GM12878 (cell line): Measurements from ENCODE around the gene CFAP57. TPM values are rescaled to one million over a fixed set of nuclear protein-coding genes. Genes with fewer than 3 reads are reported as not detected.

Experiments used
- ATAC-seq: fragments of 200-7000 bp; cut with Tn5 transposase; 3 replicates; pipeline ENCODE4 v1.9.1; 2020; ENCODE audit warnings: mild to moderate bottlenecking, moderate library complexity
- BruUV-seq: library from RNA; stranded (reverse); fragments of 400-500 nt; replicated peaks from 2 replicates; lab custom pipeline; 2021; lab: Mats Ljungman, UMichigan
- CTCF ChIA-PET: fragments of 300-600 bp; sonication (Branson Sonifier 250); formaldehyde crosslinking; extraction: SDS; loops from one replicate; lab custom pipeline; 2021; ENCODE audit warnings: inconsistent platforms; lab: Yijun Ruan, JAX
- POLR2A ChIA-PET: fragments of 350-600 bp; formaldehyde crosslinking; extraction: SDS; loops from one replicate; lab custom pipeline; 2021; ENCODE audit warnings: inconsistent platforms; lab: Charles Lee
- RAD21 ChIA-PET: fragments of 300-600 bp; sonication (Branson Sonifier 250); formaldehyde crosslinking; loops from one replicate; lab custom pipeline; 2023; ENCODE audit warnings: antibody characterized with exemption; ENCODE audit not compliant: unreplicated experiment; lab: Charles Lee
- SMC1A ChIA-PET: fragments of 300-600 bp; sonication (Branson Sonifier 250); formaldehyde crosslinking; loops from one replicate; lab custom pipeline; 2023; ENCODE audit not compliant: unreplicated experiment, uncharacterized antibody; lab: Charles Lee
- DNase-seq: peaks from one replicate; pipeline ENCODE4 v3.0.0-alpha.2; 2011; ENCODE audit warnings: low read depth, low spot score
- FAIRE-seq: peaks from 3 replicates; lab custom pipeline; 2011; peaks lifted over from hg19 to GRCh38; lab: Jason Lieb, UNC
- H2AFZ ChIP-seq: 2 replicates; pipeline ENCODE4 v1.6.0; 2011; ENCODE audit warnings: low read depth, low read length, control low read depth; ENCODE audit not compliant: control insufficient read depth
- H3K27ac ChIP-seq: 2 replicates; pipeline ENCODE4 v1.5.1; 2011; ENCODE audit warnings: control low read depth; ENCODE audit not compliant: control insufficient read depth, insufficient read depth
- H3K27me3 ChIP-seq, 2 experiments: replicated peaks in 1 of 2; 2 replicates each; pipeline versions ENCODE4 v1.6.0 to v1.6.1; 2011; ENCODE audit warnings: low read length in 1 of 2; ENCODE audit not compliant: control insufficient read depth in 2 of 2, insufficient read depth in 2 of 2
- H3K36me3 ChIP-seq, 2 experiments: 2 replicates each; pipeline ENCODE4 v1.5.1; 2011; ENCODE audit warnings: low read length in 1 of 2; ENCODE audit not compliant: control insufficient read depth in 2 of 2, insufficient read depth in 2 of 2
- H3K4me1 ChIP-seq: 2 replicates; pipeline ENCODE4 v1.6.1; 2011; ENCODE audit warnings: mild to moderate bottlenecking, low read length, moderate library complexity, mixed read lengths; ENCODE audit not compliant: control insufficient read depth, insufficient read depth
- H3K4me2 ChIP-seq: 2 replicates; pipeline ENCODE4 v1.6.0; 2011; ENCODE audit warnings: control low read depth; ENCODE audit not compliant: control insufficient read depth, insufficient read depth
- H3K4me3 ChIP-seq: fragments of 200-600 bp; sonication (generic); 2 replicates; pipeline ENCODE4 v1.5.1; 2016
- H3K79me2 ChIP-seq: 2 replicates; pipeline ENCODE4 v1.6.0; 2011; ENCODE audit warnings: low read length; ENCODE audit not compliant: control insufficient read depth, insufficient read depth
- H3K9ac ChIP-seq: 2 replicates; pipeline ENCODE4 v1.8.0; 2011; ENCODE audit warnings: low read length, control low read depth, mixed read lengths; ENCODE audit not compliant: control insufficient read depth, insufficient read depth
- H3K9me3 ChIP-seq: replicated peaks from 3 replicates; pipeline ENCODE4 v1.5.1; 2011; ENCODE audit warnings: mild to moderate bottlenecking, low read length; ENCODE audit not compliant: control insufficient read depth, insufficient read depth
- H4K20me1 ChIP-seq: 2 replicates; pipeline ENCODE4 v1.6.0; 2011; ENCODE audit not compliant: control insufficient read depth, insufficient read depth
- EP300 ChIP-seq, 2 experiments: fragments of 150-350 bp in 1 of 2; IDR thresholded peaks; 2 replicates each; pipeline ENCODE4 v1.6.1; 2011 to 2012; ENCODE audit warnings: low read depth in 2 of 2, low read length in 2 of 2, borderline replicate concordance in 1 of 2, improper control_type of control experiment in 1 of 2, inconsistent platforms in 1 of 2; ENCODE audit not compliant: control insufficient read depth in 1 of 2
- IKZF1 ChIP-seq: fragments of 450-650 bp; conservative IDR thresholded peaks from 2 replicates; pipeline ENCODE4 v1.6.1; 2017; ENCODE audit warnings: antibody characterized with exemption, mild to moderate bottlenecking
- RAD21 ChIP-seq: IDR thresholded peaks from 2 replicates; pipeline ENCODE4 v1.6.1; 2011; ENCODE audit warnings: mild to moderate bottlenecking, low read depth, low read length, moderate library complexity; ENCODE audit not compliant: insufficient read depth
- SMARCA5 ChIP-seq: fragments of 450-650 bp; IDR thresholded peaks from 2 replicates; pipeline ENCODE4 v1.6.1; 2017; ENCODE audit warnings: mild to moderate bottlenecking
- STAT1 ChIP-seq: fragments of 450-650 bp; conservative IDR thresholded peaks from 2 replicates; pipeline ENCODE4 v1.6.1; 2014; ENCODE audit warnings: antibody characterized with exemption, mild to moderate bottlenecking
- TAF1 ChIP-seq: IDR thresholded peaks from 2 replicates; pipeline ENCODE4 v1.6.1; 2011; ENCODE audit warnings: mild to moderate bottlenecking, low read depth, low read length, borderline replicate concordance
- WGBS: methylation state at CpG from one replicate; pipeline ENCODE4 v1.1.6; 2016; ENCODE audit warnings: low lambda C conversion rate; ENCODE audit not compliant: insufficient replicate concordance, insufficient coverage; ENCODE audit errors: missing lambda C conversion rate; 5-methylcytosine and 5-hydroxymethylcytosine counted together
- in situ Hi-C: fragments of 300-500 bp; cut with MboI; formaldehyde crosslinking; loops from 9 replicates; pipeline ENCODE4 v1.14.3; 2018; ENCODE audit warnings: mixed read lengths
- intact Hi-C: fragments of 100-400 bp; cut with micrococcal nuclease; formaldehyde crosslinking; loops from one replicate; pipeline ENCODE4 v1.14.2; 2022; ENCODE audit not compliant: unreplicated experiment
- polyA plus RNA-seq, 11 experiments: library from polyadenylated mRNA; depleted of rRNA in 4 of 11; unstranded in 6 of 11; stranded (reverse) in 5 of 11; fragments of >200 nt; fragmentation: Nextera tagmentation in 4 of 11; fragmentation: Illumina TruSeq in 1 of 11; extraction: Ambion mirVana in 4 of 11; extraction: Trizol in 1 of 11; gene quantifications; 1 replicate in 1 of 11; 2 replicates in 10 of 11; pipeline versions ENCODE4 v1.2.1 to v1.2.3, GENCODE V29; 2011 to 2016; ENCODE audit warnings: inconsistent platforms in 2 of 11, missing spikeins in 2 of 11, low read depth in 1 of 11
- total RNA-seq, 4 experiments: library from RNA; depleted of rRNA in 3 of 4; stranded (reverse); fragments of >200 nt in 3 of 4; fragmentation: Illumina TruSeq in 1 of 4; extraction: Trizol in 1 of 4; gene quantifications; 2 replicates each; pipeline versions ENCODE4 v1.2.1 to v1.2.3, GENCODE V29; 2013 to 2021
- TF ChIP-seq, protein P1 (sequence below): fragments of 450-650 bp; IDR thresholded peaks from 2 replicates; pipeline ENCODE4 v1.6.1; 2014; ENCODE audit warnings: mild to moderate bottlenecking
- TF ChIP-seq, protein P2 (sequence below): IDR thresholded peaks from 2 replicates; pipeline ENCODE4 v1.6.1; 2012; ENCODE audit warnings: mild to moderate bottlenecking, low read depth, low read length

The CFAP57 gene
- total and polyA plus RNA-seq, 10 of the 15 experiments (the other 5 are each of a cell fraction or from before 2014, with no cell fraction given): 0.45 to 4.8 (median 1.3) TPM

DNA sequence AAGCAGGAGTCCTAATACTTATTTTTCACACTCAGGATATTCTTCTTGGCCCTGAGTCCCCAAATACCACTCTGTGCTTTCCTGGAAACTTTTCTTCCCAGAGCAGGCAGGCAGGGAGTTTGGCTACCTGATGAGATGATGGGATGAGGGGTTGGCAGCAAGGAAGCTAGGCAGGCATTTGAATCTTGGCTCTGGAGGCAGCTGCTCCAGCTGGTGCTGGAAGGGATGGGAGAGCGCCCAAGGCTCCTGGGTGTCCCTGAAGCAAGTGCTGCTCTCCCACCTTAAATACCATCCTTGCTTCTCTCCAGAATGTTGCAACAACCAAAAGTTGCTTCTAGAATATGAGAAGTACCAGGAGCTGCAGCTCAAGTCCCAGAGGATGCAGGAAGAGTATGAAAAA, 49.7 kb downstream of the CFAP57 start:
- Histone ChIP-seq H3K79me2 (no peaks in the 10 kb centered on the region), H3K9me3 (no peaks in the 10 kb centered on the region)

DNA sequence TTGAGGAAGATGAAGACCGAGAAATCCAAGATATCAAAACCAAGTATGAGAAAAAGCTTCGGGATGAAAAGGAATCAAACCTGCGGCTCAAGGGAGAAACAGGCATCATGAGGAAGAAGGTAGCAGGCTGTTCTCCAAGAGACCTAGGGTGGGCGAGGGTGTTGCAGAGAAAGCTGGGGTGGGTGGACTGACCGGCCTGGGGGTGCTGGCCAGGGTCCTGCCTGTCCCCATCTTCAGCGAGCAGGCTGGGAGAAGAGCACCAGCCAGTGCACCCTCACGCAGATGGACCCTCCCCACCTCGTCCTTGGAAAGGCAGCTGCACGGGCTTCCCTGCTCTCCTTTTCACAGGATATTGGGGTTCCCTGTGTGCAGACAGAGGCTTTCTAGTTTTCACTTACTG, 50.7 kb downstream of the CFAP57 start:
- DNase-seq (no peak), ATAC-seq (no peak), FAIRE-seq (no peak)
- Histone ChIP-seq H3K36me3 (peaks cover 2 to 8% of the 10 kb centered on the region in 2 experiments; a peak in 3 of 4 replicates), H3K4me3 (no peak overlapping the region), H3K79me2 (no peaks in the 10 kb centered on the region), H2AFZ (no peak overlapping the region), H3K9me3 (no peaks in the 10 kb centered on the region)
- ChIA-PET SMC1A (interaction anchor here (1.0 to 2.2 kb wide), 4 partner anchors 9 to 192 kb away, joined by 3 to 4 read pairs (median 4); no protein-coding TSS in a partner anchor), RAD21 (no interaction called here)
- in situ Hi-C loops: no loop called here
- no TSS peak for BruUV-seq
- WGBS: 91% methylated on average over 9 of the region's 9 CpGs
- TF ChIP-seq, protein P1, sequence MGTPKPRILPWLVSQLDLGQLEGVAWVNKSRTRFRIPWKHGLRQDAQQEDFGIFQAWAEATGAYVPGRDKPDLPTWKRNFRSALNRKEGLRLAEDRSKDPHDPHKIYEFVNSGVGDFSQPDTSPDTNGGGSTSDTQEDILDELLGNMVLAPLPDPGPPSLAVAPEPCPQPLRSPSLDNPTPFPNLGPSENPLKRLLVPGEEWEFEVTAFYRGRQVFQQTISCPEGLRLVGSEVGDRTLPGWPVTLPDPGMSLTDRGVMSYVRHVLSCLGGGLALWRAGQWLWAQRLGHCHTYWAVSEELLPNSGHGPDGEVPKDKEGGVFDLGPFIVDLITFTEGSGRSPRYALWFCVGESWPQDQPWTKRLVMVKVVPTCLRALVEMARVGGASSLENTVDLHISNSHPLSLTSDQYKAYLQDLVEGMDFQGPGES: no peak
- TF ChIP-seq, protein P2, sequence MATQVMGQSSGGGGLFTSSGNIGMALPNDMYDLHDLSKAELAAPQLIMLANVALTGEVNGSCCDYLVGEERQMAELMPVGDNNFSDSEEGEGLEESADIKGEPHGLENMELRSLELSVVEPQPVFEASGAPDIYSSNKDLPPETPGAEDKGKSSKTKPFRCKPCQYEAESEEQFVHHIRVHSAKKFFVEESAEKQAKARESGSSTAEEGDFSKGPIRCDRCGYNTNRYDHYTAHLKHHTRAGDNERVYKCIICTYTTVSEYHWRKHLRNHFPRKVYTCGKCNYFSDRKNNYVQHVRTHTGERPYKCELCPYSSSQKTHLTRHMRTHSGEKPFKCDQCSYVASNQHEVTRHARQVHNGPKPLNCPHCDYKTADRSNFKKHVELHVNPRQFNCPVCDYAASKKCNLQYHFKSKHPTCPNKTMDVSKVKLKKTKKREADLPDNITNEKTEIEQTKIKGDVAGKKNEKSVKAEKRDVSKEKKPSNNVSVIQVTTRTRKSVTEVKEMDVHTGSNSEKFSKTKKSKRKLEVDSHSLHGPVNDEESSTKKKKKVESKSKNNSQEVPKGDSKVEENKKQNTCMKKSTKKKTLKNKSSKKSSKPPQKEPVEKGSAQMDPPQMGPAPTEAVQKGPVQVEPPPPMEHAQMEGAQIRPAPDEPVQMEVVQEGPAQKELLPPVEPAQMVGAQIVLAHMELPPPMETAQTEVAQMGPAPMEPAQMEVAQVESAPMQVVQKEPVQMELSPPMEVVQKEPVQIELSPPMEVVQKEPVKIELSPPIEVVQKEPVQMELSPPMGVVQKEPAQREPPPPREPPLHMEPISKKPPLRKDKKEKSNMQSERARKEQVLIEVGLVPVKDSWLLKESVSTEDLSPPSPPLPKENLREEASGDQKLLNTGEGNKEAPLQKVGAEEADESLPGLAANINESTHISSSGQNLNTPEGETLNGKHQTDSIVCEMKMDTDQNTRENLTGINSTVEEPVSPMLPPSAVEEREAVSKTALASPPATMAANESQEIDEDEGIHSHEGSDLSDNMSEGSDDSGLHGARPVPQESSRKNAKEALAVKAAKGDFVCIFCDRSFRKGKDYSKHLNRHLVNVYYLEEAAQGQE: peak; percentile 55; the same call in 1 of the 2 replicates
- TF ChIP-seq STAT1: no peak
- TF ChIP-seq, all 136 proteins: peak for 1
- Histone ChIP-seq H3K4me1 (peaks cover 21% of the 10 kb centered on the region), H3K9ac (no peak overlapping the region), H3K27ac (no peak overlapping the region), H4K20me1 (no peaks in the 10 kb centered on the region), H3K27me3 (no peaks in the 10 kb centered on the region), H3K4me2 (no peak overlapping the region)
- ChIA-PET POLR2A (no interaction called here), CTCF (interaction anchor here (1.7 kb wide), 1 partner anchor 135 kb away, joined by 5 read pairs; no protein-coding TSS in a partner anchor)
- intact Hi-C loops: loop anchor here (10.0 kb wide), 1 partner anchor 432 kb away; the partner anchor contains the start of gene KDM4A

More for the DNA sequence above, 49.7 kb downstream of the CFAP57 start:
- DNase-seq: no peak
- BruUV-seq: no TSS peak
- H4K20me1 ChIP-seq: no peaks in the 10 kb centered on the region
- in situ Hi-C loops: no loop called here
- no peak for ATAC-seq
- intact Hi-C loops: loop anchor here (2.0 to 10.0 kb wide), 2 partner anchors 23 to 433 kb away; partner anchors contain the start of gene KDM4A
- 100% methylated on average over 1 of the region's 1 CpG for WGBS
- ChIA-PET CTCF (interaction anchor here (1.2 kb wide), 1 partner anchor 17 kb away, joined by 4 read pairs; no protein-coding TSS in a partner anchor), RAD21 (interaction anchor here (1.0 to 2.2 kb wide), 3 partner anchors 17 to 197 kb away, joined by 3 to 9 read pairs (median 5); no protein-coding TSS in a partner anchor), SMC1A (interaction anchor here (1.2 to 2.2 kb wide), 5 partner anchors 17 to 169 kb away, joined by 3 to 6 read pairs (median 4); no protein-coding TSS in a partner anchor), POLR2A (interaction anchor here (1.5 to 1.8 kb wide), 2 partner anchors 16 to 428 kb away, joined by 3 to 4 read pairs; partner anchors contain the start of gene KDM4A)
- peak overlapping the region; percentile 89 for H3K27ac ChIP-seq
- TF ChIP-seq RAD21: no peak
- 0 out of 2 replicates have a peak, but pooled peaks have one; percentile 40 for TF ChIP-seq SMARCA5
- 0 out of 2 replicates have a peak, but pooled peaks have one; percentile 11 for TF ChIP-seq IKZF1
- TF ChIP-seq EP300 (IDR thresholded peaks at IDR 0.05; ENCODE audit: borderline replicate concordance in 1 of 2, control insufficient read depth in 1 of 2, low read depth in 2 of 2, low read length in 2 of 2): peak; percentile 4 to 6; a peak in 1 of 4 replicates
- TF ChIP-seq TAF1: no peak
- peak overlapping the region; percentile 88 for H2AFZ ChIP-seq
- H3K27me3 ChIP-seq: no peaks in the 10 kb centered on the region
- H3K4me1 ChIP-seq: peaks cover 21% of the 10 kb centered on the region
- H3K9ac ChIP-seq: peak overlapping the region; percentile 45
- no peak overlapping the region for H3K4me3 ChIP-seq
- FAIRE-seq: no peak
- H3K4me2 ChIP-seq: peak overlapping the region; percentile 82
- H3K36me3 ChIP-seq: peaks cover 4 to 9% of the 10 kb centered on the region in 2 experiments; a peak in 3 of 4 replicates
